Mesenchymal stem cell (in vitro differentiated cells and primary cell): ENCODE results near the gene PPP1R13B.

Experiments
- DNase-seq: peaks from one replicate; pipeline ENCODE4 v3.0.0-alpha.2; 2013
- H2AFZ ChIP-seq: one replicate; pipeline ENCODE4 v1.6.1; 2013; ENCODE audit warnings: low read depth, mild to moderate bottlenecking, control low read depth, inconsistent platforms, low read length, moderate library complexity
- H2AK5ac ChIP-seq: 2 replicates; pipeline ENCODE4 v1.6.1; 2013; ENCODE audit warnings: low read length, moderate library complexity, mild to moderate bottlenecking, inconsistent platforms; ENCODE audit not compliant: severe bottlenecking
- H2BK120ac ChIP-seq: one replicate; pipeline ENCODE4 v1.6.1; 2013; ENCODE audit warnings: low read depth, mild to moderate bottlenecking, inconsistent platforms, low read length, moderate library complexity
- H2BK12ac ChIP-seq, 2 experiments: one replicate each; pipeline ENCODE4 v1.6.1; 2013; ENCODE audit warnings: inconsistent platforms in 2 of 2, low read length in 2 of 2, mild to moderate bottlenecking in 2 of 2, moderate library complexity in 2 of 2, control low read depth in 1 of 2
- H2BK15ac ChIP-seq: one replicate; pipeline ENCODE4 v1.6.1; 2013; ENCODE audit warnings: mild to moderate bottlenecking, low read depth, inconsistent platforms; ENCODE audit not compliant: poor library complexity, severe bottlenecking
- H2BK5ac ChIP-seq: 2 replicates; pipeline ENCODE4 v1.6.1; 2013; ENCODE audit warnings: low read depth, mild to moderate bottlenecking, low read length, control low read depth, inconsistent platforms; ENCODE audit not compliant: poor library complexity, severe bottlenecking
- H3K14ac ChIP-seq, 2 experiments: one replicate each; pipeline ENCODE4 v1.6.1; 2013; ENCODE audit warnings: inconsistent platforms in 2 of 2, low read length in 2 of 2, control low read depth in 1 of 2, mild to moderate bottlenecking in 1 of 2, moderate library complexity in 1 of 2
- H3K18ac ChIP-seq, 2 experiments: one replicate each; pipeline ENCODE4 v1.6.1; 2013; ENCODE audit warnings: inconsistent platforms in 2 of 2, low read length in 2 of 2, control low read depth in 1 of 2, low read depth in 1 of 2, mild to moderate bottlenecking in 1 of 2
- H3K23ac ChIP-seq, 2 experiments: one replicate each; pipeline ENCODE4 v1.6.1; 2013; ENCODE audit warnings: inconsistent platforms in 2 of 2, low read length in 2 of 2, mild to moderate bottlenecking in 2 of 2, moderate library complexity in 2 of 2, control low read depth in 1 of 2
- H3K27ac ChIP-seq: 2 replicates; pipeline ENCODE4 v1.5.1; 2013; ENCODE audit warnings: mild to moderate bottlenecking, moderate library complexity, low read length, control low read depth, inconsistent platforms; ENCODE audit not compliant: poor library complexity, severe bottlenecking
- H3K27me3 ChIP-seq, 2 experiments: 2 replicates each; pipeline versions ENCODE4 v1.6.1 to v1.7.0; 2013; ENCODE audit warnings: low read length in 2 of 2, mild to moderate bottlenecking in 2 of 2, moderate library complexity in 2 of 2, control low read depth in 1 of 2, inconsistent platforms in 1 of 2; ENCODE audit not compliant: control insufficient read depth in 1 of 2, insufficient read depth in 1 of 2
- H3K36me3 ChIP-seq, 2 experiments: 2 replicates each; pipeline versions ENCODE4 v1.6.1 to v1.7.0; 2013; ENCODE audit warnings: low read length in 2 of 2, control low read depth in 1 of 2, inconsistent platforms in 1 of 2, low read depth in 1 of 2, mild to moderate bottlenecking in 1 of 2; ENCODE audit not compliant: insufficient read depth in 2 of 2, control insufficient read depth in 1 of 2
- H3K4ac ChIP-seq, 2 experiments: one replicate each; pipeline ENCODE4 v1.6.1; 2013; ENCODE audit warnings: inconsistent platforms in 2 of 2, low read length in 2 of 2, mild to moderate bottlenecking in 2 of 2, moderate library complexity in 2 of 2, control low read depth in 1 of 2, low read depth in 1 of 2
- H3K4me1 ChIP-seq: 2 replicates; pipeline ENCODE4 v1.6.1; 2013; ENCODE audit warnings: low read depth, low read length, control low read depth; ENCODE audit not compliant: control insufficient read depth, insufficient read depth
- H3K4me2 ChIP-seq: 2 replicates; pipeline ENCODE4 v1.6.1; 2013; ENCODE audit warnings: low read length, mild to moderate bottlenecking, inconsistent platforms; ENCODE audit not compliant: poor library complexity, severe bottlenecking
- H3K4me3 ChIP-seq, 2 experiments: 2 replicates each; pipeline versions ENCODE4 v1.5.1 to v1.7.0; 2013; ENCODE audit warnings: low read length in 2 of 2, mild to moderate bottlenecking in 2 of 2, control low read depth in 1 of 2, low read depth in 1 of 2; ENCODE audit not compliant: insufficient read depth in 1 of 2
- H3K79me1 ChIP-seq: replicated peaks from 2 replicates; pipeline ENCODE4 v1.6.1; 2013; ENCODE audit warnings: mild to moderate bottlenecking, control low read depth, low read length, inconsistent platforms; ENCODE audit not compliant: poor library complexity, severe bottlenecking
- H3K9ac ChIP-seq: 2 replicates; pipeline ENCODE4 v1.7.0; 2013; ENCODE audit warnings: mild to moderate bottlenecking, low read length, moderate library complexity
- H3K9me3 ChIP-seq: 2 replicates; pipeline ENCODE4 v1.7.0; 2013; ENCODE audit warnings: mild to moderate bottlenecking, low read length; ENCODE audit not compliant: control insufficient read depth
- H4K8ac ChIP-seq: one replicate; pipeline ENCODE4 v1.6.1; 2013; ENCODE audit warnings: inconsistent platforms, mild to moderate bottlenecking, low read length, moderate library complexity
- H4K91ac ChIP-seq: one replicate; pipeline ENCODE4 v1.6.1; 2013; ENCODE audit warnings: mild to moderate bottlenecking, low read length, inconsistent platforms
- WGBS: methylation state at CpG from one replicate; pipeline ENCODE4 v1.1.7; 2013; ENCODE audit warnings: mixed read lengths; 5-methylcytosine and 5-hydroxymethylcytosine counted together

PPP1R13B gene

DNA sequence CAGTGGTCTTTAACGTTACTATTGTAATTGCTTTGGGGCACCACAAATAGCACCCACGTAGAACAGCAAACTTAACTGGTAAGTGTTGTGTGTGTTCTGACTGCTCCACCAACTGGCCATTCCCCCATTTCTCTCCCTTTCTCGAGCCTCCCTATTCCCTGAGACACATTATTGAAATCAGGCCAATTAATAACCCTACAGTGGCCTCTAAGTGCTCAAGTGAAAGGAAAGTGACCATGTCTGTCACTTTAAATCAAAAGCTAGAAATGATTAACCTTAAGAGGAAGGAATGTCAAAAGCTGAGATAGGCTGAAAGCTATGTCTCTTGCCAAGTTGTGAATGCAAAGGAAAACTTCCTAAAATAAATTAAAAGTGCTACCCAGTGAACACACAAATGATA, 22.3 kb downstream of the PPP1R13B start:
- Histone ChIP-seq H3K36me3 (no peaks in the 10 kb centered on the region), H2BK120ac (no peak overlapping the region), H2AK5ac (no peak overlapping the region), H3K9me3 (no peaks in the 10 kb centered on the region), H3K9ac (no peak overlapping the region), H3K23ac (no peak overlapping the region), H2BK5ac (no peak overlapping the region), H4K91ac (no peak overlapping the region), H2BK15ac (no peak overlapping the region), H3K79me1 (peaks cover 12% of the 10 kb centered on the region), H3K27ac (no peak overlapping the region), H3K4me3 (no peak overlapping the region), H2AFZ (no peak overlapping the region), H3K18ac (no peak overlapping the region), H3K4ac (no peak overlapping the region), H2BK12ac (no peak overlapping the region), H3K4me2 (no peak overlapping the region), H3K14ac (no peak overlapping the region), H3K4me1 (peaks cover 3% of the 10 kb centered on the region), H3K27me3 (no peaks in the 10 kb centered on the region), H4K8ac (no peak overlapping the region)
- 76% methylated on average over 3 of the region's 3 CpGs for WGBS
- no peak for DNase-seq

DNA sequence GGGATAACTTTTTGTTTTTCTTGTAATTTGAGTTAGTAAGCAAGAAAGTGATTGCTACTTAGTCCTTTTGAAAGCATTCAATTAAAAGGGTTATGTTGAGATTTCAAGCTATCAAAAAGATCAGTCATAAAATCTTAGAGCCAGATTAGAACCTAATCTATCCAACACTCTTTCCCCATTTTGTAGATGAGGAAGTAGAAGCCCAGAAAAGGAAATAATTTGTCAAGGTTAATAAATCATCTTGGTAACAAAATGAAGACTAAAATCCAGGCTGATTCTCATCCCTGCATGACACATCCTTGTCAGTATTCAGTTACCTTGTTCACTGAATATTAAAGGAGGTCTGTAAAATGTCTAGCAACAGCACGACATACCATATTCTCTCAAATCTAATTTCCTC, 26.5 kb downstream of the PPP1R13B start:
- H3K4ac ChIP-seq: no peak overlapping the region
- H2BK12ac ChIP-seq: no peak overlapping the region
- H3K14ac ChIP-seq: no peak overlapping the region
- H3K23ac ChIP-seq: no peak overlapping the region
- H4K91ac ChIP-seq: no peak overlapping the region
- H3K18ac ChIP-seq: no peak overlapping the region
- H3K27me3 ChIP-seq: no peaks in the 10 kb centered on the region
- H3K27ac ChIP-seq: no peak overlapping the region
- H3K79me1 ChIP-seq: peaks cover 12% of the 10 kb centered on the region
- no peak overlapping the region for H3K9ac ChIP-seq
- no peak overlapping the region for H2BK15ac ChIP-seq
- H3K4me1 ChIP-seq: peaks cover 2% of the 10 kb centered on the region
- H2AFZ ChIP-seq: no peak overlapping the region
- WGBS: 77% methylated on average over 1 of the region's 1 CpG
- no peak for DNase-seq
- no peaks in the 10 kb centered on the region for H3K9me3 ChIP-seq
- H2BK120ac ChIP-seq: no peak overlapping the region
- H3K4me2 ChIP-seq: no peak overlapping the region
- no peak overlapping the region for H2AK5ac ChIP-seq
- no peak overlapping the region for H3K4me3 ChIP-seq
- no peak overlapping the region for H2BK5ac ChIP-seq
- no peak overlapping the region for H4K8ac ChIP-seq
- no peaks in the 10 kb centered on the region for H3K36me3 ChIP-seq

DNA sequence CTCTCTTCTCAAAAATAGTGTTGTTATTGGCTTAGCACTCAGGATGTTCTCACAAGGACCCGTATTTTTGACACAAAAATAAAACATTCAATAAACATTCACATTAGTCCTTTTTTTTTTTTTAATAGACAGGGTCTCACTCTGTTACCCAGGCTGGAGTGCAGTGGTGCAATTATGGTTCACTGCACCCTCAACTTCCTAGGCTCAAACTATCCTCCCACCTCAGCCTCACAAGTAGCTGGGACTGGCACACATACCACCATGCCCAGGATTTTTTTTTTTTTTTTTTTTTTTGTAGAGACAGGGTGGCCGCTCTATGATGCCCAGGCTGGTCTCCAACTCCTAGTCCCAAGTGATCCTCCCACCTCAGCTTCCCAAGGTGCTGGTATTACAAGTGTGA, 27.0 kb downstream of the PPP1R13B start:
- Histone ChIP-seq H3K36me3 (no peaks in the 10 kb centered on the region), H3K14ac (no peak overlapping the region), H3K4me1 (peaks cover 2% of the 10 kb centered on the region), H3K9me3 (no peaks in the 10 kb centered on the region), H3K27me3 (no peaks in the 10 kb centered on the region), H3K23ac (no peak overlapping the region), H3K4me3 (peak overlapping the region in 1 of 2 experiments; percentile 50), H2BK12ac (no peak overlapping the region), H3K4ac (no peak overlapping the region), H4K8ac (no peak overlapping the region), H3K4me2 (no peak overlapping the region), H2AFZ (no peak overlapping the region), H3K79me1 (peaks cover 12% of the 10 kb centered on the region), H2BK15ac (no peak overlapping the region), H3K27ac (no peak overlapping the region), H2BK5ac (no peak overlapping the region), H4K91ac (no peak overlapping the region), H3K18ac (no peak overlapping the region), H3K9ac (peak overlapping the region; percentile 38), H2AK5ac (no peak overlapping the region), H2BK120ac (no peak overlapping the region)
- no peak for DNase-seq
- 83% methylated on average over 2 of the region's 2 CpGs for WGBS

DNA sequence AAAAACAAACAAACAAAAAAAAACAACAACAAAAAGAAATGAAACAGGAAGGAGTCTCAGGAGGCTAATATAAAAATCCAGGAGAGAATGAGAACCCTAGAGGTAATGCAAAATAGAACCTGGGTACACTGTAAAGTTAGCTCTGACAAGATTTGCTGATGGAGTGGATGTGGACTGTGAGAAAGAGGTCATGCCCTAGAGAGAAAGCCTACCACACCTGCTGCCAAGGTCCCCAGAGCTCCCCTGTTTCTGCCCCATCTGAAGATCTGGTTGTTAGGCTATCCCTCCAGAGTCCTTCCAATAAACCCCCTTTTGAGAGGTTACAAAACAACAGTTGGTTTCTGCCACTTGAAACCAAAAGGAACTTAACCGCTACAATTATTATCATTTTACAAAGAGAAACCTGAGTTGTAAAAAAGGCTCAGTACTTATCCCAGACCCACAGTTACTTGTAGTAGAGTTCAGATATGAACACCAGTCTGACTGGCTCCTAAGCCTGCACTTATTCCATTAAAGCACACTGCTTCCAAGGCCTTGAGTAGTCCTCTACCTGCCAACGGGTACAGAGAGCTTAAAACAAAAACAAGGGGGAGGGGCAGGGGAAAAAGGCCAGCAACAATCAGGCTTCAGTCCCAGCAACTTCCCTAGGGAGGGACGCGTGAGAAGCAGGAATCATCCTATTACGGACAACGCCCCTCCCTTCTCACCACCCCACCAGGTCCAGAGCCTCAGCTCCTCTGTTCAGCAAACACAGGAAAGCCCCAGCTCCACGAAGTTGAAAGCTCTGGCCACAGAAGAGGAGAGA, 27.7 kb downstream of the PPP1R13B start:
- no peak overlapping the region for H2AK5ac ChIP-seq
- no peak overlapping the region for H4K91ac ChIP-seq
- no peak overlapping the region for H3K23ac ChIP-seq
- H3K79me1 ChIP-seq: peaks cover 12% of the 10 kb centered on the region
- H3K4me3 ChIP-seq: peak overlapping the region in 1 of 2 experiments; percentile 50
- no peak overlapping the region for H2BK120ac ChIP-seq
- H3K9ac ChIP-seq: peak overlapping the region; percentile 38
- peak overlapping the region; percentile 1 for H2AFZ ChIP-seq
- no peak overlapping the region for H3K27ac ChIP-seq
- no peak overlapping the region for H2BK12ac ChIP-seq
- H2BK5ac ChIP-seq: no peak overlapping the region
- H3K18ac ChIP-seq: no peak overlapping the region
- peak; percentile 11 for DNase-seq
- no peaks in the 10 kb centered on the region for H3K36me3 ChIP-seq
- no peaks in the 10 kb centered on the region for H3K9me3 ChIP-seq
- 21% methylated on average over 7 of the region's 7 CpGs for WGBS
- H3K4ac ChIP-seq: no peak overlapping the region
- H3K4me2 ChIP-seq: peak overlapping the region; percentile 7
- H3K14ac ChIP-seq: no peak overlapping the region
- H3K27me3 ChIP-seq: no peaks in the 10 kb centered on the region
- H3K4me1 ChIP-seq: peaks cover 2% of the 10 kb centered on the region
- H4K8ac ChIP-seq: no peak overlapping the region
- no peak overlapping the region for H2BK15ac ChIP-seq
